Measurements from ENCODE around the gene DOK6.

The DOK6 gene

DNA sequence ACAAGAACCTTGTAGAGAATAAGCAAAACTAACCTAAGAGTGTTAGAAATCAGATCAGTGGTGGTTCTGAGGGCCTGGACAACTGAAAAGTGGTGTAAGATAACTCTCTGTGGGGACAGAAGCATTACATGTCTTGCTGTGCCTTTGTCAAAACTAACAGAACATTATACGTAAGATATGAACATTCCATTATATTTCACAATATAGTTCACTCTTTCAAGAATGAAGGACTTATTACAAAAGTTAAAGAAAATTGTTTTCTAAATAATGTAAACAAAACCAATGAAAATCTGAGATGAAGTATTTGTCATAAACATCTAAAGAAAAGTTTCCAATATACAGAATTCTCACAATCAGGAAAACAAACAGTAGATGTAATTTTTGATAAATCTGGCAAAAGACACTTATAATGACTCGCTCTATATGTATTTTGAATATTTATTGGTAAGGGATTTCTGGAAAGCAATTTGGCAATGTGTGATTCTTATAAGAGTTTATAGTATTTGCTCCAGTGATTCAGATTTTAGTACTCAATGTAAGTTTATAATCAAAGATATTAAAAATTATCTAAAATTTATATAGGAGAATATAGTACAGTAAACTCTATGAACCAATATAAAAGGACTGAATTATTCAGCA is 288.6 kb downstream of the DOK6 start:
- Histone ChIP-seq H3K4me2 (ENCODE audit: low read length) (no peak overlapping the region), H3K79me2 (ENCODE audit: low read length) (no peaks in the 10 kb centered on the region), H4K20me1 (ENCODE audit: insufficient read depth, low read length) (no peaks in the 10 kb centered on the region), H3K9me3 (ENCODE audit: insufficient read depth, low read length) (no peaks in the 10 kb centered on the region), H2AFZ (ENCODE audit: low read depth, low read length) (no peak overlapping the region), H3K9ac (ENCODE audit: low read length) (no peak overlapping the region), H3K27ac (ENCODE audit: low read length) (no peak overlapping the region), H3K27me3 (ENCODE audit: low read depth, low read length) (no peaks in the 10 kb centered on the region), H3K4me1 (ENCODE audit: low read length) (peaks cover 6% of the 10 kb centered on the region), H3K36me3 (replicated peaks; ENCODE audit: low read depth, low read length) (no peaks in the 10 kb centered on the region), H3K4me3 (ENCODE audit: low read length) (no peak overlapping the region)
- TF ChIP-seq EZH2phosphoT487 (IDR thresholded peaks at IDR 0.05; ENCODE audit: low read depth): no peak

- TF ChIP-seq EZH2phosphoT487 (IDR thresholded peaks at IDR 0.05; ENCODE audit: low read depth) (no peak), CTCF (IDR thresholded peaks at IDR 0.05; ENCODE audit: low read depth, low read length) (no peak)
- no peak overlapping the region for H2AFZ ChIP-seq (ENCODE audit: low read depth, low read length)
- H3K4me3 ChIP-seq (ENCODE audit: low read length): no peak overlapping the region
- no peaks in the 10 kb centered on the region for H3K27me3 ChIP-seq (ENCODE audit: low read depth, low read length)
- no peak overlapping the region for H3K27ac ChIP-seq (ENCODE audit: low read length)
- H4K20me1 ChIP-seq (ENCODE audit: insufficient read depth, low read length): no peaks in the 10 kb centered on the region
- no peak overlapping the region for H3K4me2 ChIP-seq (ENCODE audit: low read length)
- H3K9ac ChIP-seq (ENCODE audit: low read length): no peak overlapping the region
- peaks cover 6% of the 10 kb centered on the region for H3K4me1 ChIP-seq (ENCODE audit: low read length)
- H3K79me2 ChIP-seq (ENCODE audit: low read length): no peaks in the 10 kb centered on the region
- no peaks in the 10 kb centered on the region for H3K36me3 ChIP-seq (replicated peaks; ENCODE audit: low read depth, low read length)
- H3K9me3 ChIP-seq (ENCODE audit: insufficient read depth, low read length): no peaks in the 10 kb centered on the region
Observed at GRCh38 chr18:69691008-69691760, 290.5 kb downstream of the DOK6 start.

- Histone ChIP-seq H3K27ac (ENCODE audit: low read length) (no peak overlapping the region), H3K9ac (ENCODE audit: low read length) (no peak overlapping the region), H3K27me3 (ENCODE audit: low read depth, low read length) (no peaks in the 10 kb centered on the region), H3K79me2 (ENCODE audit: low read length) (no peaks in the 10 kb centered on the region), H3K9me3 (ENCODE audit: insufficient read depth, low read length) (no peaks in the 10 kb centered on the region), H2AFZ (ENCODE audit: low read depth, low read length) (no peak overlapping the region), H3K4me1 (ENCODE audit: low read length) (no peaks in the 10 kb centered on the region), H3K4me3 (ENCODE audit: low read length) (no peak overlapping the region), H3K4me2 (ENCODE audit: low read length) (no peak overlapping the region), H4K20me1 (ENCODE audit: insufficient read depth, low read length) (no peaks in the 10 kb centered on the region), H3K36me3 (replicated peaks; ENCODE audit: low read depth, low read length) (no peaks in the 10 kb centered on the region)
- TF ChIP-seq CTCF (IDR thresholded peaks at IDR 0.05; ENCODE audit: low read depth, low read length): no peak
- no peak for TF ChIP-seq EZH2phosphoT487 (IDR thresholded peaks at IDR 0.05; ENCODE audit: low read depth)
Observed at GRCh38 chr18:69697069-69697468, 296.4 kb downstream of the DOK6 start.

GRCh38 chr18:69697689-69698088 is 297.0 kb downstream of the DOK6 start:
- Histone ChIP-seq H3K27me3 (ENCODE audit: low read depth, low read length) (no peaks in the 10 kb centered on the region), H4K20me1 (ENCODE audit: insufficient read depth, low read length) (no peaks in the 10 kb centered on the region), H3K4me2 (ENCODE audit: low read length) (no peak overlapping the region), H3K4me1 (ENCODE audit: low read length) (no peaks in the 10 kb centered on the region), H2AFZ (ENCODE audit: low read depth, low read length) (no peak overlapping the region), H3K9me3 (ENCODE audit: insufficient read depth, low read length) (no peaks in the 10 kb centered on the region), H3K36me3 (replicated peaks; ENCODE audit: low read depth, low read length) (no peaks in the 10 kb centered on the region), H3K4me3 (ENCODE audit: low read length) (no peak overlapping the region), H3K27ac (ENCODE audit: low read length) (no peak overlapping the region), H3K9ac (ENCODE audit: low read length) (no peak overlapping the region), H3K79me2 (ENCODE audit: low read length) (no peaks in the 10 kb centered on the region)
- TF ChIP-seq EZH2phosphoT487 (IDR thresholded peaks at IDR 0.05; ENCODE audit: low read depth) (no peak), CTCF (IDR thresholded peaks at IDR 0.05; ENCODE audit: low read depth, low read length) (no peak)

All from OCI-LY3 (cell line).